Activated CD8-positive, alpha-beta memory T cell treated with anti-CD3 and anti-CD28 coated beads, Interleukin-2, amount 10 ng/mL, durations not matched to agents 7 days and 5 days (primary cell): ENCODE results near the gene HERC6. TPM values are rescaled to one million over a fixed set of nuclear protein-coding genes. Genes with fewer than 3 reads are reported as not detected.
A peak's percentile ranks its signal among the peaks of the same experiment; 100 is the strongest.

ENCODE experiments used
- ATAC-seq: fragments of 150-1000 bp; cut with Tn5 transposase; one replicate; pipeline ENCODE4 v1.10.0; 2021; ENCODE audit warnings: moderate library complexity
- CTCF ChIA-PET: fragments of 350-600 bp; sonication (Branson Sonifier 250); formaldehyde crosslinking; loops from one replicate; lab custom pipeline; 2021; ENCODE audit warnings: antibody characterized with exemption; lab: Charles Lee
- DNase-seq: peaks from one replicate; pipeline ENCODE4 v3.0.0-alpha.2; 2020
- H3K27ac Mint-ChIP-seq: one replicate; pipeline ENCODE4 v1.8.0; 2021; ENCODE audit warnings: mild to moderate bottlenecking, mixed read lengths
- H3K27me3 Mint-ChIP-seq: one replicate; pipeline ENCODE4 v1.8.0; 2021; ENCODE audit warnings: mixed read lengths
- H3K36me3 Mint-ChIP-seq: one replicate; pipeline ENCODE4 v1.8.0; 2021; ENCODE audit warnings: mild to moderate bottlenecking, mixed read lengths
- H3K4me1 Mint-ChIP-seq: one replicate; pipeline ENCODE4 v1.8.0; 2021; ENCODE audit warnings: mixed read lengths
- H3K4me3 Mint-ChIP-seq: one replicate; pipeline ENCODE4 v1.8.0; 2021; ENCODE audit warnings: mild to moderate bottlenecking, moderate library complexity, mixed read lengths
- H3K9me3 Mint-ChIP-seq: one replicate; pipeline ENCODE4 v1.8.0; 2022; ENCODE audit warnings: low read depth, mixed read lengths
- total RNA-seq, 2 experiments: library from RNA; stranded (reverse); gene quantifications; one replicate each; pipeline ENCODE4 v1.2.3, GENCODE V29; 2021

The HERC6 gene
- total RNA-seq, 2 experiments from 2014 or later = 49.9 to 55.8 TPM

- H3K36me3 Mint-ChIP-seq = peaks cover 47% of the 10 kb centered on the region
Measured at GRCh38 chr4:88457307-88458103, 78.9 kb downstream of the HERC6 start.

GRCh38 chr4:88458104-88458740 is 79.6 kb downstream of the HERC6 start:
- peak overlapping the region; percentile 81 for H3K4me3 Mint-ChIP-seq

More at GRCh38 chr4:88457307-88458103, 78.9 kb downstream of the HERC6 start:
- H3K4me1 Mint-ChIP-seq = peaks cover 58% of the 10 kb centered on the region
- DNase-seq (peak; percentile 63), ATAC-seq (peak; percentile 49)
- peaks cover 2% of the 10 kb centered on the region for H3K9me3 Mint-ChIP-seq
- CTCF ChIA-PET = interaction anchor here (0.7 to 2.5 kb wide), 10 partner anchors 10 to 238 kb away, joined by 3 to 14 read pairs (median 4); partner anchors contain the start of genes HERC6 and PPM1K
- peak overlapping the region; percentile 100 for H3K27ac Mint-ChIP-seq
- H3K27me3 Mint-ChIP-seq = no peaks in the 10 kb centered on the region
- peak overlapping the region; percentile 81 for H3K4me3 Mint-ChIP-seq

DNA sequence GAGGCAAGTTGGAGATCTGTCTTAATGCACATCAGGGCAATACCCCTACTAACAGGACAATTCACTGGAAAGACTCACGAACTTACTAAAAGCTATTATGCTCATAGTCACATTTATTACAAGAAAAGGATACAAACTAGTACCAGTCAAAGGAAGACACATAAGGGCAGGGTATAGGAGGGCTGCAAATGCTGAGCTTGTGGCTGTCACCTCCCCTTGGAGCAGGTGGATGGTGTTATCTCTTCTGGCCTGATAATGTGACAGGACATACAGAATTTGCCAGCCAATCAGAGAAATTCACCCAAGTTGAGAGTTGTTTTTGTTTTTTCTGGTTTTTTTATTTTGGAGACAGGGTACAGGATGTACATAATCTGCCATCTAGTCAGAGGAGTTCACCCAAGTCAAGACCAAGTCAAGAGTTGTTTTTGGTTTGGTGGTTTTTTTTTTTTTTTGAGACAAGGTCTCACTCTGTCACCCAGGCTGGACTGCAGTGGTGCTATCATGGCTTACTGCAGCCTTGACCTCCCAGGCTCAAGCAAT is 87.1 kb downstream of the HERC6 start:
- CTCF ChIA-PET = no interaction called here
- Mint-ChIP-seq H3K4me3 (no peak overlapping the region), H3K9me3 (no peaks in the 10 kb centered on the region), H3K36me3 (peaks cover 80% of the 10 kb centered on the region), H3K4me1 (peaks cover 46% of the 10 kb centered on the region), H3K27ac (peak overlapping the region; percentile 10), H3K27me3 (no peaks in the 10 kb centered on the region)
- DNase-seq (no peak), ATAC-seq (peak; percentile 20)

More at GRCh38 chr4:88458104-88458740, 79.6 kb downstream of the HERC6 start:
- peak overlapping the region; percentile 100 for H3K27ac Mint-ChIP-seq
- CTCF ChIA-PET = interaction anchor here (1.7 to 2.5 kb wide), 2 partner anchors 80 to 174 kb away, joined by 9 to 14 read pairs; partner anchors contain the start of genes HERC6 and PPM1K
- H3K27me3 Mint-ChIP-seq = no peaks in the 10 kb centered on the region
- DNase-seq (no peak), ATAC-seq (no peak)
- H3K4me1 Mint-ChIP-seq = peaks cover 58% of the 10 kb centered on the region
- H3K9me3 Mint-ChIP-seq = peaks cover 2% of the 10 kb centered on the region
- peaks cover 46% of the 10 kb centered on the region for H3K36me3 Mint-ChIP-seq

DNA sequence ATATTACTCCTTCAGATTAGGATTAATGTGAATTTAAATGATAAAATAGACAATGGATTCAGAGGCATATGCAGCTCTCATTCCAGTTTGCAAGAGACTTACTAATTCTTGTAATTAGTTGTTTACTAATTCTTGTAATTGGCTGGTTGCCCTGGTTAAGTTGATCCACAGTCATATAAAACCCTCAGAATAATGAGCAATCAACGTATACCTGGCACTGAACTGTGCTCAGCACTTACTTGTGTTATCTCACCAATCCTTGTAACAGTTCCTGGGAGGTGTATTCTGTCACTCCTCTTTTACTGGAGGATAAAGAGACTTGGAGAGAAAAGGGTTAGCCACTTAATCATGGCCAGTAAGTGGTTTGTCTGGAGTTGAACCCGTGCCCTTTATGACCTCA is 88.7 kb downstream of the HERC6 start:
- Mint-ChIP-seq H3K36me3 (peaks cover 82% of the 10 kb centered on the region), H3K4me3 (no peak overlapping the region), H3K9me3 (no peaks in the 10 kb centered on the region), H3K27me3 (no peaks in the 10 kb centered on the region), H3K27ac (no peak overlapping the region), H3K4me1 (peaks cover 31% of the 10 kb centered on the region)
- DNase-seq (no peak), ATAC-seq (no peak)
- CTCF ChIA-PET = no interaction called here

- Mint-ChIP-seq H3K36me3 (peaks cover 66% of the 10 kb centered on the region), H3K27ac (no peak overlapping the region), H3K4me1 (peaks cover 1% of the 10 kb centered on the region), H3K27me3 (no peaks in the 10 kb centered on the region), H3K9me3 (no peaks in the 10 kb centered on the region), H3K4me3 (no peak overlapping the region)
- CTCF ChIA-PET = no interaction called here
- DNase-seq (no peak), ATAC-seq (no peak)
Measured at GRCh38 chr4:88477229-88477860, 98.7 kb downstream of the HERC6 start.

DNA sequence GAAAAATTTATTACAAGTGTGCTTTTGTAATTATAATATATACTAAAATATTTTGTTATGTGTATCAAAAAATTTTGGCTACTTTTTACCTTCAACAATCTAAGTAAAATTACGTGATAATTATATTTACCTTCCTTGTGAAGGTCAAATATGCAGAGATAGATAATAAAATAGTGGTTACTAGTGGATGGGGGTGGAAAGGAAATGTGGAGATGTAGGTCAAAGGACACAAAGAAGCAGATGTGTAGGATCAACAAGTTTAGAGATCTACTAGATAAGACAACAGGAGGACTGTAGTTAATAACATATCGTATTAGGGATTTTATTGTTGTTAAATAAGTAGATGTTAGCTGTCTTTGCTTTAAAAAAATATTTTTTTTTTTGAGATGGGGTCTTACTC is 99.6 kb downstream of the HERC6 start:
- ATAC-seq (no peak), DNase-seq (no peak)
- peaks cover 1% of the 10 kb centered on the region for H3K4me1 Mint-ChIP-seq
- no peak overlapping the region for H3K4me3 Mint-ChIP-seq
- CTCF ChIA-PET = no interaction called here
- H3K9me3 Mint-ChIP-seq = no peaks in the 10 kb centered on the region
- H3K27me3 Mint-ChIP-seq = no peaks in the 10 kb centered on the region
- peak overlapping the region; percentile 68 for H3K27ac Mint-ChIP-seq
- peaks cover 65% of the 10 kb centered on the region for H3K36me3 Mint-ChIP-seq

- no peaks in the 10 kb centered on the region for H3K4me1 Mint-ChIP-seq
- no peaks in the 10 kb centered on the region for H3K27me3 Mint-ChIP-seq
- H3K27ac Mint-ChIP-seq = no peak overlapping the region
- CTCF ChIA-PET = interaction anchor here (0.8 kb wide), 1 partner anchor 26 kb away, joined by 3 read pairs; no protein-coding TSS in a partner anchor
- no peaks in the 10 kb centered on the region for H3K9me3 Mint-ChIP-seq
- DNase-seq = no peak
- H3K36me3 Mint-ChIP-seq = peaks cover 60% of the 10 kb centered on the region
- H3K4me3 Mint-ChIP-seq = no peak overlapping the region
- no peak for ATAC-seq
Measured at GRCh38 chr4:88481537-88481936, 102.9 kb downstream of the HERC6 start.

- H3K9me3 Mint-ChIP-seq = no peaks in the 10 kb centered on the region
- peaks cover 16% of the 10 kb centered on the region for H3K4me1 Mint-ChIP-seq
- no peaks in the 10 kb centered on the region for H3K27me3 Mint-ChIP-seq
- H3K36me3 Mint-ChIP-seq = peaks cover 69% of the 10 kb centered on the region
- H3K4me3 Mint-ChIP-seq = no peak overlapping the region
- CTCF ChIA-PET = interaction anchor here (2.1 kb wide), 1 partner anchor 26 kb away, joined by 5 read pairs; no protein-coding TSS in a partner anchor
- DNase-seq (no peak), ATAC-seq (no peak)
- H3K27ac Mint-ChIP-seq = peak overlapping the region; percentile 80
Measured at GRCh38 chr4:88489100-88489761, 110.6 kb downstream of the HERC6 start.

Other genes starting within 250 kb of the HERC6 start
- gene ABCG2, start 220.2 kb upstream of the HERC6 start, total RNA-seq = 1 to 10 TPM; 1.8 to 4.4 TPM
- 100 to 1,000 TPM in 1 of 2 experiments, 10 to 100 TPM in 1; 76.8 to 125 TPM for gene PPM1K, start 94.3 kb upstream of the HERC6 start, total RNA-seq
- 100 to 1,000 TPM in 1 of 2 experiments, 10 to 100 TPM in 1; 69.6 to 118 TPM for gene HERC5, start 78.3 kb downstream of the HERC6 start, total RNA-seq
- 10 to 100 TPM; 44.3 to 51.2 TPM for gene PYURF, start 144.9 kb downstream of the HERC6 start, total RNA-seq
- 10 to 100 TPM; 21.3 to 24.9 TPM for gene HERC3, start 213.6 kb downstream of the HERC6 start, total RNA-seq